ENCODE data around the gene HSBP1.

- TF ChIP-seq CTCF (IDR thresholded peaks at IDR 0.05 in 4 of 5, conservative IDR thresholded peaks at IDR 0.05 in 1 of 5) (no peak), POLR2A (IDR thresholded peaks at IDR 0.05) (no peak)
These were observed 15.9 kb upstream of the HSBP1 start for GRCh38 chr16:83791916-83792315.

Measured in gastrocnemius medialis (tissue), 4 donors.